Rectal smooth muscle tissue (tissue), 1 donor: ENCODE results near the gene SSBP2.
"Not testable (repeated sequence)": the region's sequence is repeated elsewhere in the genome, so short reads cannot be mapped to it uniquely, and the experiment has no call there.

Experiments
- H3K27ac ChIP-seq: one replicate; pipeline ENCODE4 v1.7.0; 2013; ENCODE audit warnings: low read depth, low read length, inconsistent platforms
- H3K27me3 ChIP-seq: one replicate; pipeline ENCODE4 v1.7.0; 2013; ENCODE audit warnings: low read length; ENCODE audit not compliant: control insufficient read depth, insufficient read depth
- H3K36me3 ChIP-seq: one replicate; pipeline ENCODE4 v1.7.0; 2013; ENCODE audit warnings: low read length; ENCODE audit not compliant: control insufficient read depth, insufficient read depth
- H3K4me1 ChIP-seq: one replicate; pipeline ENCODE4 v1.7.0; 2013; ENCODE audit warnings: low read length; ENCODE audit not compliant: control insufficient read depth, insufficient read depth
- H3K4me3 ChIP-seq: one replicate; pipeline ENCODE4 v1.7.0; 2013; ENCODE audit warnings: low read length
- H3K9ac ChIP-seq: one replicate; pipeline ENCODE4 v1.7.0; 2013; ENCODE audit warnings: low read length

Gene SSBP2

GRCh38 chr5:81685471-81685870 lies 65.4 kb downstream of the SSBP2 start:
- no peak overlapping the region for H3K27ac ChIP-seq
- H3K36me3 ChIP-seq: no peaks in the 10 kb centered on the region
- no peaks in the 10 kb centered on the region for H3K4me1 ChIP-seq
- no peak overlapping the region for H3K9ac ChIP-seq
- H3K4me3 ChIP-seq: no peak overlapping the region
- H3K27me3 ChIP-seq: no peaks in the 10 kb centered on the region

- Histone ChIP-seq H3K27ac (no peak overlapping the region), H3K36me3 (no peaks in the 10 kb centered on the region), H3K4me1 (no peaks in the 10 kb centered on the region), H3K4me3 (no peak overlapping the region), H3K27me3 (no peaks in the 10 kb centered on the region), H3K9ac (no peak overlapping the region)
Measured at GRCh38 chr5:81679885-81680284, 71.0 kb downstream of the SSBP2 start.

GRCh38 chr5:81675420-81675819 lies 75.5 kb downstream of the SSBP2 start:
- H3K27me3 ChIP-seq: no peaks in the 10 kb centered on the region
- no peak overlapping the region for H3K4me3 ChIP-seq
- H3K9ac ChIP-seq: no peak overlapping the region
- H3K4me1 ChIP-seq: no peaks in the 10 kb centered on the region
- no peaks in the 10 kb centered on the region for H3K36me3 ChIP-seq
- no peak overlapping the region for H3K27ac ChIP-seq

GRCh38 chr5:81665795-81666194 lies 85.1 kb downstream of the SSBP2 start:
- Histone ChIP-seq H3K9ac (no peak overlapping the region), H3K4me3 (no peak overlapping the region), H3K4me1 (no peaks in the 10 kb centered on the region)

GRCh38 chr5:81660624-81661023 lies 90.3 kb downstream of the SSBP2 start:
- not testable (repeated sequence) for H3K27ac ChIP-seq, H3K9ac ChIP-seq, H3K4me1 ChIP-seq, H3K27me3 ChIP-seq, H3K36me3 ChIP-seq, H3K4me3 ChIP-seq

More at GRCh38 chr5:81665795-81666194, 85.1 kb downstream of the SSBP2 start:
- Histone ChIP-seq H3K36me3 (no peaks in the 10 kb centered on the region), H3K27me3 (no peaks in the 10 kb centered on the region), H3K27ac (no peak overlapping the region)

GRCh38 chr5:81657386-81657785 lies 93.5 kb downstream of the SSBP2 start:
- no peaks in the 10 kb centered on the region for H3K27me3 ChIP-seq
- no peak overlapping the region for H3K27ac ChIP-seq
- peaks cover 2% of the 10 kb centered on the region for H3K4me1 ChIP-seq
- no peak overlapping the region for H3K4me3 ChIP-seq
- H3K9ac ChIP-seq: no peak overlapping the region
- H3K36me3 ChIP-seq: no peaks in the 10 kb centered on the region

GRCh38 chr5:81656783-81657182 lies 94.1 kb downstream of the SSBP2 start:
- H3K27me3 ChIP-seq: no peaks in the 10 kb centered on the region
- no peaks in the 10 kb centered on the region for H3K36me3 ChIP-seq
- no peak overlapping the region for H3K27ac ChIP-seq
- H3K9ac ChIP-seq: no peak overlapping the region
- no peak overlapping the region for H3K4me3 ChIP-seq
- peaks cover 2% of the 10 kb centered on the region for H3K4me1 ChIP-seq

- Histone ChIP-seq H3K27me3 (no peaks in the 10 kb centered on the region), H3K36me3 (no peaks in the 10 kb centered on the region), H3K4me1 (no peaks in the 10 kb centered on the region), H3K27ac (no peak overlapping the region), H3K9ac (no peak overlapping the region), H3K4me3 (no peak overlapping the region)
Measured at GRCh38 chr5:81650987-81651386, 99.9 kb downstream of the SSBP2 start.

- no peak overlapping the region for H3K27ac ChIP-seq
- H3K4me1 ChIP-seq: no peaks in the 10 kb centered on the region
- no peaks in the 10 kb centered on the region for H3K36me3 ChIP-seq
- H3K9ac ChIP-seq: no peak overlapping the region
- H3K4me3 ChIP-seq: no peak overlapping the region
- H3K27me3 ChIP-seq: no peaks in the 10 kb centered on the region
Measured at GRCh38 chr5:81646469-81646995, 104.4 kb downstream of the SSBP2 start.

GRCh38 chr5:81642210-81642609 lies 108.7 kb downstream of the SSBP2 start:
- Histone ChIP-seq H3K27ac (no peak overlapping the region), H3K4me3 (no peak overlapping the region), H3K36me3 (no peaks in the 10 kb centered on the region), H3K27me3 (no peaks in the 10 kb centered on the region), H3K9ac (no peak overlapping the region), H3K4me1 (no peaks in the 10 kb centered on the region)

GRCh38 chr5:81639556-81639955 lies 111.3 kb downstream of the SSBP2 start:
- H3K9ac ChIP-seq: no peak overlapping the region
- H3K4me1 ChIP-seq: no peaks in the 10 kb centered on the region
- H3K27me3 ChIP-seq: no peaks in the 10 kb centered on the region
- no peak overlapping the region for H3K27ac ChIP-seq
- H3K4me3 ChIP-seq: no peak overlapping the region
- peaks cover 3% of the 10 kb centered on the region for H3K36me3 ChIP-seq

GRCh38 chr5:81638471-81638870 lies 112.4 kb downstream of the SSBP2 start:
- Histone ChIP-seq H3K36me3 (peaks cover 3% of the 10 kb centered on the region), H3K27me3 (no peaks in the 10 kb centered on the region), H3K9ac (no peak overlapping the region), H3K27ac (no peak overlapping the region), H3K4me3 (no peak overlapping the region), H3K4me1 (no peaks in the 10 kb centered on the region)

- H3K27me3 ChIP-seq: no peaks in the 10 kb centered on the region
- no peak overlapping the region for H3K9ac ChIP-seq
- H3K36me3 ChIP-seq: peaks cover 3% of the 10 kb centered on the region
- H3K27ac ChIP-seq: no peak overlapping the region
- no peaks in the 10 kb centered on the region for H3K4me1 ChIP-seq
- H3K4me3 ChIP-seq: no peak overlapping the region
Measured at GRCh38 chr5:81633891-81634290, 117.0 kb downstream of the SSBP2 start.
